Retinal pigment epithelial cell (primary cell): ENCODE results near the gene MYB.

Experiments used
- DNase-seq: peaks from one replicate; pipeline ENCODE4 v3.0.0-alpha.2; 2010; ENCODE audit warnings: low read depth
- H3K4me3 ChIP-seq: 2 replicates; pipeline ENCODE4 v1.5.1; 2011; ENCODE audit warnings: mild to moderate bottlenecking, low read length, control low read depth, moderate library complexity
- CTCF ChIP-seq: conservative IDR thresholded peaks from 2 replicates; pipeline ENCODE4 v1.5.1; 2011; ENCODE audit warnings: low read depth, low read length, control low read depth, inconsistent platforms

The MYB gene

GRCh38 chr6:135261872-135262725 is 81.0 kb downstream of the MYB start:
- no peak overlapping the region for H3K4me3 ChIP-seq
- no peak for TF ChIP-seq CTCF
- no peak for DNase-seq

GRCh38 chr6:135265278-135265677 is 84.2 kb downstream of the MYB start:
- H3K4me3 ChIP-seq = no peak overlapping the region
- no peak for TF ChIP-seq CTCF
- no peak for DNase-seq

GRCh38 chr6:135266675-135267074 is 85.6 kb downstream of the MYB start:
- DNase-seq = no peak
- no peak for TF ChIP-seq CTCF

GRCh38 chr6:135267085-135267484 is 86.0 kb downstream of the MYB start:
- TF ChIP-seq CTCF = no peak
- DNase-seq = no peak
- no peak overlapping the region for H3K4me3 ChIP-seq

More at GRCh38 chr6:135266675-135267074, 85.6 kb downstream of the MYB start:
- no peak overlapping the region for H3K4me3 ChIP-seq

GRCh38 chr6:135268263-135268662 is 87.2 kb downstream of the MYB start:
- no peak overlapping the region for H3K4me3 ChIP-seq
- no peak for DNase-seq

GRCh38 chr6:135268740-135269139 is 87.6 kb downstream of the MYB start:
- no peak for DNase-seq
- no peak for TF ChIP-seq CTCF
- H3K4me3 ChIP-seq = no peak overlapping the region

More at GRCh38 chr6:135268263-135268662, 87.2 kb downstream of the MYB start:
- TF ChIP-seq CTCF = no peak
